Kidney (tissue), 14 donors: ENCODE results near the gene DPP10. TPM values are rescaled to one million over a fixed set of nuclear protein-coding genes. Genes with fewer than 3 reads are reported as not detected.

Experiments
- DNase-seq, 5 donors: peaks; one replicate each; pipeline ENCODE4 v3.0.0-alpha.2; 2013 to 2020
- FAIRE-seq: peaks from 2 replicates; lab custom pipeline; 2012; peaks lifted over from hg19 to GRCh38; lab: Jason Lieb, UNC
- H3K27ac ChIP-seq, 2 donors: one replicate each; pipeline ENCODE4 v1.7.0; 2013; ENCODE audit warnings: low read depth in 2 of 2, low read length in 2 of 2, inconsistent platforms in 1 of 2
- H3K27me3 ChIP-seq: one replicate; pipeline ENCODE4 v1.7.1; 2013; ENCODE audit warnings: low read length, inconsistent platforms; ENCODE audit not compliant: control insufficient read depth, insufficient read depth
- H3K36me3 ChIP-seq, 3 donors: one replicate each; pipeline versions ENCODE4 v1.7.0 to v1.7.1; 2013; ENCODE audit warnings: low read length in 3 of 3, control low read depth in 1 of 3, inconsistent platforms in 1 of 3; ENCODE audit not compliant: insufficient read depth in 3 of 3, control insufficient read depth in 2 of 3
- H3K4me1 ChIP-seq, 3 donors: one replicate each; pipeline versions ENCODE4 v1.7.0 to v1.7.1; 2013; ENCODE audit warnings: low read length in 3 of 3, inconsistent platforms in 1 of 3, low read depth in 1 of 3; ENCODE audit not compliant: control insufficient read depth in 2 of 3, insufficient read depth in 2 of 3
- H3K4me3 ChIP-seq, 3 donors: one replicate each; pipeline versions ENCODE4 v1.7.0 to v1.8.1; 2013; ENCODE audit warnings: low read length in 3 of 3, control low read depth in 1 of 3, inconsistent platforms in 1 of 3
- H3K9ac ChIP-seq, 3 donors: one replicate each; pipeline versions ENCODE4 v1.7.0 to v1.7.1; 2013; ENCODE audit warnings: low read length in 3 of 3, control low read depth in 1 of 3, inconsistent platforms in 1 of 3
- H3K9me3 ChIP-seq, 3 donors: one replicate each; pipeline versions ENCODE4 v1.7.0 to v1.7.1; 2013; ENCODE audit warnings: low read length in 3 of 3, control low read depth in 1 of 3, inconsistent platforms in 1 of 3; ENCODE audit not compliant: control insufficient read depth in 2 of 3, insufficient read depth in 1 of 3
- CTCF ChIP-seq: IDR thresholded peaks from 3 replicates; pipeline ENCODE4 v1.5.1; 2012; ENCODE audit warnings: mild to moderate bottlenecking, moderate library complexity, borderline replicate concordance; ENCODE audit not compliant: insufficient read depth; ENCODE audit errors: extremely low read depth
- intact Hi-C: fragments of 100-400 bp; cut with DNase I; formaldehyde crosslinking; loops from one replicate; pipeline ENCODE4 v1.11.1; 2022
- polyA plus RNA-seq: library from polyadenylated mRNA; stranded (reverse); fragments of 350-450 nt; fragmentation: Illumina TruSeq; extraction: RNeasy Lipid Tissue Mini Kit (QIAGEN cat#74804); gene quantifications from one replicate; pipeline ENCODE4 v1.2.3, GENCODE V29; 2014; ENCODE audit warnings: low read depth, low replicate concordance; ENCODE audit not compliant: insufficient read depth
- total RNA-seq: library from RNA; stranded (reverse); fragmentation: NEBNext Ultra II Directional; extraction: Animal tissue kit (Norgen Biotek cat#: 25700); gene quantifications from one replicate; pipeline ENCODE4 v1.2.1, GENCODE V29; 2021
- donor health status: control.
- donor health status: control.
- donor health status: control.
- donor health status: control.
- donor health status: control.
- donor health status: DM: yes; HTN: yes; CAD: no.
- donor health status: Normal renal cell carcinoma (clear cell type).

Gene DPP10
- total and polyA plus RNA-seq, 2 donors from 2014 or later, result 0.67 TPM; not detected in 1

GRCh38 chr2:114496959-114497358 lies 54.5 kb downstream of the DPP10 start:
- intact Hi-C loops, result no loop called here
- no peaks in the 10 kb centered on the region for H3K9me3 ChIP-seq
- no peak overlapping the region for H3K4me3 ChIP-seq
- H3K36me3 ChIP-seq, result no peaks in the 10 kb centered on the region
- no peak overlapping the region for H3K9ac ChIP-seq
- no peaks in the 10 kb centered on the region for H3K4me1 ChIP-seq
- no peak for DNase-seq
- no peak for TF ChIP-seq CTCF
- no peak for FAIRE-seq
- H3K27ac ChIP-seq, result no peak overlapping the region
- no peaks in the 10 kb centered on the region for H3K27me3 ChIP-seq

- Histone ChIP-seq H3K4me1 (no peaks in the 10 kb centered on the region), H3K4me3 (no peak overlapping the region), H3K36me3 (no peaks in the 10 kb centered on the region), H3K9ac (no peak overlapping the region), H3K9me3 (no peaks in the 10 kb centered on the region), H3K27me3 (no peaks in the 10 kb centered on the region), H3K27ac (no peak overlapping the region)
- no peak for DNase-seq
- intact Hi-C loops, result no loop called here
- FAIRE-seq, result no peak
- TF ChIP-seq CTCF, result no peak
Measured at GRCh38 chr2:114499101-114499500, 56.7 kb downstream of the DPP10 start.

DNA sequence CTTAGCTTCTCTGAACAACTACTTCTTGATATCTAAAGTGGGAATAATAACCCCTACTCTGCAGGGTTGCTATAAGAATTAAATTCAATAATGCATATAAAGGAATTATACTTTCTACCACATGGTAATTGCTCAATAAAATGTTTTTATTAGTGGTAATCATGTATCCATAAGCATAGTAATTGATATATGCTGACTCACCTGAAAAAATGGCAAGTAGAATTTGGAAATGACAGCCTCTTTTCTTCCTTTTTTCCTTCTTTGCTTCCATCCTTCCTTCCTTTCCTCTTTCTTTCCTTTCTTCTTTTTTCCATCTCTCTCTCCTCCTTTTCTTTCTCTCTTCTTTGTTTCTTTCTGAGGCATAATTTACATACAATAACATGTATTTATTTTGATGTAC lies 65.3 kb downstream of the DPP10 start:
- no peaks in the 10 kb centered on the region for H3K9me3 ChIP-seq
- FAIRE-seq (no peak), DNase-seq (no peak)
- H3K27me3 ChIP-seq, result no peaks in the 10 kb centered on the region
- no peaks in the 10 kb centered on the region for H3K36me3 ChIP-seq
- TF ChIP-seq CTCF, result no peak
- H3K4me3 ChIP-seq, result no peak overlapping the region
- no peak overlapping the region for H3K9ac ChIP-seq
- intact Hi-C loops, result no loop called here
- no peaks in the 10 kb centered on the region for H3K4me1 ChIP-seq
- no peak overlapping the region for H3K27ac ChIP-seq

DNA sequence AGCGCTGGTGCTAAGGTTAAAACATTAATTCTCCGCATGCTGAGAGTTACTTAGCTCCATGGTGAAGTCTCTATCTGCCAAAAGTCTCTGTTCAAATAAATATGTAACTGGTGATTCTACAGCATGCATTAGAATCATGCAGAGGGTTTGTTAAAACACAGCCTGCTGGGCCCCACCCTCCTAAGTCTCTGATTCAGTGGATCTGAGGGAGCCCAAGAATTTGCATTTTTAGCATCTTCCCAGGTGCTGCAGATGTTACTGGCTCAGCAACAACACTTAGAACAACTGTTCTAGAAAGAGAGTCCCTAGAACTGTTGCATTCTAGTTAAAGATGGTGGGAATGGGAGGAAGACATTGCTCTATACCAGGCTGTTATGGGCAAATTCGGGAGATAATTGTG lies 73.4 kb downstream of the DPP10 start:
- Histone ChIP-seq H3K27me3 (no peaks in the 10 kb centered on the region), H3K4me3 (no peak overlapping the region), H3K9me3 (no peaks in the 10 kb centered on the region), H3K9ac (no peak overlapping the region), H3K4me1 (no peaks in the 10 kb centered on the region), H3K27ac (no peak overlapping the region), H3K36me3 (no peaks in the 10 kb centered on the region)
- no peak for TF ChIP-seq CTCF
- intact Hi-C loops, result no loop called here
- DNase-seq, result no peak
- FAIRE-seq, result no peak
